GM12801 (cell line): Measurements from ENCODE around the gene GSG1L.

Experiments
- CTCF ChIP-seq: IDR thresholded peaks from one replicate; pipeline ENCODE4 v1.5.1; 2011; ENCODE audit warnings: control low read depth; ENCODE audit not compliant: insufficient read length; ENCODE audit errors: extremely low read depth

Gene GSG1L

GRCh38 chr16:27811881-27812280 lies 251.6 kb downstream of the GSG1L start:
- TF ChIP-seq CTCF: no peak

GRCh38 chr16:27806986-27807385 lies 256.5 kb downstream of the GSG1L start:
- no peak for TF ChIP-seq CTCF

GRCh38 chr16:27806388-27806787 lies 257.1 kb downstream of the GSG1L start:
- TF ChIP-seq CTCF: no peak

- TF ChIP-seq CTCF: no peak
Measured at GRCh38 chr16:27805828-27806351, 257.6 kb downstream of the GSG1L start.

- no peak for TF ChIP-seq CTCF
Measured at GRCh38 chr16:27803775-27804549, 259.6 kb downstream of the GSG1L start.

- TF ChIP-seq CTCF: no peak
Measured at GRCh38 chr16:27802664-27803439, 260.7 kb downstream of the GSG1L start.

- TF ChIP-seq CTCF: no peak
Measured at GRCh38 chr16:27801289-27801945, 262.1 kb downstream of the GSG1L start.
